Tibial nerve (tissue), 4 donors: ENCODE results near the gene DGKA.
A peak's percentile ranks its signal among the peaks of the same experiment; 100 is the strongest.

Experiments used
- EP300 ChIP-seq, 2 donors: sonication (generic); formaldehyde crosslinking; IDR thresholded peaks; one replicate each; pipeline ENCODE4 v1.6.1; 2017; ENCODE audit warnings: antibody characterized with exemption in 2 of 2, mild to moderate bottlenecking in 1 of 2
- TF ChIP-seq, protein P1 (sequence below), 5 experiments: fragments of 200-600 bp in 3 of 5; fragments of 450-650 bp in 2 of 5; sonication (generic) in 3 of 5; IDR thresholded peaks; one replicate each; pipeline ENCODE4 v1.5.1; 2016 to 2019; ENCODE audit warnings: antibody characterized with exemption in 5 of 5, mild to moderate bottlenecking in 3 of 5, moderate library complexity in 2 of 5

DNA sequence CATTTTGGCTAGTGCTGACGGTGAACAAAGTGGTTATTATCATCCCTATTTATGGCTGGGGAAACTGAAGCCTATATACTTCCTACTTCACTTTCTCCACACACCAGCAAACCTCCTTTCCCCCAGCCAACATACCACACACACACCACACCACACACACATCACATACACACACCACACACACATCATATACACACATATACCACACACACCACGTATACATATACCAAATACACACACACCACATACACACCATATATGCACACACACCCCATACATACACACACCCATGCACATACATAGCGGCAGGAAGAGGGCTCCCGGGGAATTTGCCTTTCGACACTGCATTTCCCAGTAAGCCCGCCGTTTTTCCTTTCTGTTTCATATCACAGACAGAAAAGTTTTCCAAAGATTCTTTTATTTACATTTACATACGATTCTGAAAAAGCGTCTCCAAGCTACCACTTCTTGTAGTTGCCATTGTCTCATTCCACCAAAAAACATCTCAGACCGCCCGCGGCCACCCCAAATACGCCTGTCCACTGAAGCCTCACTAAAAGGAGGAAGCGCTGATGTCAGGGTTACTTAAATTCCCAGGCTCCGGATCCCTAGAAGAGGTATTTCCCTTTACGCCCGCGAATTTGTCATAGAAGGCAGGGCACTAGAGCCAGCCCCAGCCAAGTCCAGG, 42.1 kb downstream of the DGKA start:
- TF ChIP-seq, protein P1, sequence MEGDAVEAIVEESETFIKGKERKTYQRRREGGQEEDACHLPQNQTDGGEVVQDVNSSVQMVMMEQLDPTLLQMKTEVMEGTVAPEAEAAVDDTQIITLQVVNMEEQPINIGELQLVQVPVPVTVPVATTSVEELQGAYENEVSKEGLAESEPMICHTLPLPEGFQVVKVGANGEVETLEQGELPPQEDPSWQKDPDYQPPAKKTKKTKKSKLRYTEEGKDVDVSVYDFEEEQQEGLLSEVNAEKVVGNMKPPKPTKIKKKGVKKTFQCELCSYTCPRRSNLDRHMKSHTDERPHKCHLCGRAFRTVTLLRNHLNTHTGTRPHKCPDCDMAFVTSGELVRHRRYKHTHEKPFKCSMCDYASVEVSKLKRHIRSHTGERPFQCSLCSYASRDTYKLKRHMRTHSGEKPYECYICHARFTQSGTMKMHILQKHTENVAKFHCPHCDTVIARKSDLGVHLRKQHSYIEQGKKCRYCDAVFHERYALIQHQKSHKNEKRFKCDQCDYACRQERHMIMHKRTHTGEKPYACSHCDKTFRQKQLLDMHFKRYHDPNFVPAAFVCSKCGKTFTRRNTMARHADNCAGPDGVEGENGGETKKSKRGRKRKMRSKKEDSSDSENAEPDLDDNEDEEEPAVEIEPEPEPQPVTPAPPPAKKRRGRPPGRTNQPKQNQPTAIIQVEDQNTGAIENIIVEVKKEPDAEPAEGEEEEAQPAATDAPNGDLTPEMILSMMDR (IDR thresholded peaks at IDR 0.05) = no peak
- peak in 1 of 2 donors; percentile 69 for TF ChIP-seq EP300 (IDR thresholded peaks at IDR 0.05)
